ENCODE data around the gene DAB1.

Gene DAB1

DNA sequence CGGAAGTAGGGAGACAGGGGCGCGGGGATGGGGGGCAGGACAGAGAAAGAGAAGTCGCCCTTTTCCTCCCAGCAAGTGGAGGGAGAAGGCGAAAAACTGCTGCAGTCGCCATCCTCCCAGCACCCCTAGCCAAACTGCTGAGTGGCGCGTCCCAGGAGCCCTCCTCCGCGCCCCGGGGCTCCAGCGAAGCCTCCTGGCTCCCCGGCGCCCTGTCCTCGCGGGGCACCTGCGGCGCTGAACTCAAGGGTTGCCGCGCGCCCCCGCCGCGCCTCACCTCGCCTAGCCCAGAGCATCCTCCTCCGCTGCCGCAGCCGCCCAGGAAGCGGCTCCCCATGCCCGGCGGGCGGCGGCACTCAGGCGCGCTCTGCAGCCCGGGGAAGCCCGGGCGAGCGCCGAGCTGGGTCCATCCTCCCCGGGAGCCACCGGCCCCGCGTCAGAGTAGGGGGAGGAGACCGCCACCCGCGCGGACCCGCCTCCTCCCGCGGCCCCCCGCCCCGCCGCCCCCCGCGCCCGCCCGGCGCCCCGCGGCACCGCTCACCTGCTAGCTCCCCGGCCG lies at the start of gene DAB1:
Gene DAB1, minus strand, starts transcription at position 405 of the 556 bp plus-strand sequence. CDS start 133,030 bp downstream, outside the sequence.
- DNase-seq (ENCODE audit: extremely low read depth, low read depth): no peak
- TF ChIP-seq, protein P1, sequence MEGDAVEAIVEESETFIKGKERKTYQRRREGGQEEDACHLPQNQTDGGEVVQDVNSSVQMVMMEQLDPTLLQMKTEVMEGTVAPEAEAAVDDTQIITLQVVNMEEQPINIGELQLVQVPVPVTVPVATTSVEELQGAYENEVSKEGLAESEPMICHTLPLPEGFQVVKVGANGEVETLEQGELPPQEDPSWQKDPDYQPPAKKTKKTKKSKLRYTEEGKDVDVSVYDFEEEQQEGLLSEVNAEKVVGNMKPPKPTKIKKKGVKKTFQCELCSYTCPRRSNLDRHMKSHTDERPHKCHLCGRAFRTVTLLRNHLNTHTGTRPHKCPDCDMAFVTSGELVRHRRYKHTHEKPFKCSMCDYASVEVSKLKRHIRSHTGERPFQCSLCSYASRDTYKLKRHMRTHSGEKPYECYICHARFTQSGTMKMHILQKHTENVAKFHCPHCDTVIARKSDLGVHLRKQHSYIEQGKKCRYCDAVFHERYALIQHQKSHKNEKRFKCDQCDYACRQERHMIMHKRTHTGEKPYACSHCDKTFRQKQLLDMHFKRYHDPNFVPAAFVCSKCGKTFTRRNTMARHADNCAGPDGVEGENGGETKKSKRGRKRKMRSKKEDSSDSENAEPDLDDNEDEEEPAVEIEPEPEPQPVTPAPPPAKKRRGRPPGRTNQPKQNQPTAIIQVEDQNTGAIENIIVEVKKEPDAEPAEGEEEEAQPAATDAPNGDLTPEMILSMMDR (IDR thresholded peaks at IDR 0.05; ENCODE audit: low read depth, low read length): no peak

GRCh38 chr1:57473448-57473847 lies 49.6 kb upstream of the DAB1 start:
- TF ChIP-seq, protein P1 (IDR thresholded peaks at IDR 0.05; ENCODE audit: low read depth, low read length): no peak
- DNase-seq (ENCODE audit: extremely low read depth, low read depth): no peak

DNA sequence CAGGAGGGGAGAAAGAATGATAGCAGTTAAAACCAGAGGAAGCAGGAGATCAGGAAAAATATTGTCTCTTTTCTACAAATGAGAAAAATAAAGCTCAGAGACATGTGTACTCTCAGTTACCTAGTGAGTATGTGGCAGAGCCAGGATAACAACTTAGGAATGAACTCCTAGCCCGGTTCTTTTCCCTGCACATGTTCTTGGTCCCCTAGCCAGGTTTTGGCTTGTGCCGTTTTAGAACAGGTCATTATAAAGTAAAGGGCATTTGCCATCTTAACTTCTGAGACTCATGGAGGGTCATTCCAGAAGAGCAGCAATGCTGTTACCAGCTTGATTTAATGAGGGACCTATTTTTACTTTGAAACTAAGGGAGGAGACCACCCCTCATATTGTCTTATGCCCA lies 48.1 kb upstream of the DAB1 start:
- TF ChIP-seq, protein P1 (IDR thresholded peaks at IDR 0.05; ENCODE audit: low read depth, low read length): no peak
- no peak for DNase-seq (ENCODE audit: extremely low read depth, low read depth)

DNA sequence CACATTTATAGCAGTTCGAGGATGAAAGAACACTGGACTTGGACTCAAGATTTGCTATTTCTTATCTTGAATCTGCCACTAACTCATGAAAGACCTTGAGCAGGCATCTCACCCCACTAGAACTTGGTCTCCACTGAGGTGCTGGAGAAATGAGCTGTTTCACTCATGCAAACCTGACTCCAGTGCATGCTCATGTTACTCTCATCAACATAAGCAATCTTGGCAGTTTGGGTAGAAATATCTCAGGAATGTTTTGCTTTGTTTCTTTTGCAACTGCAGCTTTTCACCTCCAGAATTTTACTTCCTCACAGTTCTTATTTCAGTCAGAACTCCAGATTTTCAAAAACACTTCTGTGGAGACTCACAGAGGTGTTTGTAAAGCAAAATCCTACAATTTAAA lies 46.2 kb upstream of the DAB1 start:
- DNase-seq (ENCODE audit: extremely low read depth, low read depth): no peak
- TF ChIP-seq, protein P1 (IDR thresholded peaks at IDR 0.05; ENCODE audit: low read depth, low read length): no peak

- DNase-seq (ENCODE audit: extremely low read depth, low read depth): peak; percentile 42
- TF ChIP-seq, protein P1 (IDR thresholded peaks at IDR 0.05; ENCODE audit: low read depth, low read length): peak; percentile 4; the same call in 1 of the 2 replicates
These were observed 45.0 kb upstream of the DAB1 start for GRCh38 chr1:57468641-57469523.

GRCh38 chr1:57467830-57468229 lies 44.0 kb upstream of the DAB1 start:
- TF ChIP-seq, protein P1 (IDR thresholded peaks at IDR 0.05; ENCODE audit: low read depth, low read length): no peak
- DNase-seq (ENCODE audit: extremely low read depth, low read depth): no peak

GRCh38 chr1:57464756-57465155 lies 40.9 kb upstream of the DAB1 start:
- no peak for DNase-seq (ENCODE audit: extremely low read depth, low read depth)
- TF ChIP-seq, protein P1 (IDR thresholded peaks at IDR 0.05; ENCODE audit: low read depth, low read length): no peak
